HepG2 (cell line): ENCODE results near the gene SLC5A5. TPM values are rescaled to one million over a fixed set of nuclear protein-coding genes. Genes with fewer than 3 reads are reported as not detected.

Experiments used
- ARNTL ChIP-seq: sonication (generic); formaldehyde crosslinking; IDR thresholded peaks from 2 replicates; pipeline ENCODE4 v1.4.0; 2020; ENCODE audit warnings: mild to moderate bottlenecking, missing genetic modification reagents
- CBFB ChIP-seq: sonication (generic); formaldehyde crosslinking; IDR thresholded peaks from 2 replicates; pipeline ENCODE4 v1.4.0; 2020; ENCODE audit warnings: missing genetic modification reagents
- GZF1 ChIP-seq: sonication (generic); formaldehyde crosslinking; IDR thresholded peaks from 2 replicates; pipeline ENCODE4 v1.5.1; 2020; ENCODE audit warnings: mild to moderate bottlenecking, missing genetic modification reagents
- KDM5B ChIP-seq: sonication (generic); formaldehyde crosslinking; IDR thresholded peaks from 2 replicates; pipeline ENCODE4 v1.4.0; 2020; ENCODE audit warnings: missing genetic modification reagents, mild to moderate bottlenecking, borderline replicate concordance
- PAX8 ChIP-seq: sonication (generic); formaldehyde crosslinking; IDR thresholded peaks from 2 replicates; pipeline ENCODE4 v1.8.0; 2022; ENCODE audit warnings: mild to moderate bottlenecking, missing genetic modification reagents, borderline replicate concordance
- PTBP1 ChIP-seq: fragments of 200-400 bp; formaldehyde crosslinking; IDR thresholded peaks from 2 replicates; pipeline ENCODE4 v1.6.1; 2018; ENCODE audit warnings: low read length, low read depth; ENCODE audit not compliant: poor library complexity, severe bottlenecking
- RFX5 ChIP-seq: IDR thresholded peaks from 2 replicates; pipeline ENCODE4 v1.6.1; 2011; ENCODE audit warnings: low read depth, low read length, improper control_type of control experiment
- RFXANK ChIP-seq: IDR thresholded peaks from 2 replicates; pipeline ENCODE4 v1.6.1; 2016
- SNAPC2 ChIP-seq: sonication (generic); formaldehyde crosslinking; IDR thresholded peaks from 2 replicates; pipeline ENCODE4 v1.8.1; 2022; ENCODE audit warnings: mild to moderate bottlenecking, missing genetic modification reagents
- TBX3 ChIP-seq: fragments of 450-650 bp; IDR thresholded peaks from 2 replicates; pipeline ENCODE4 v1.6.1; 2017; ENCODE audit warnings: antibody characterized with exemption, mild to moderate bottlenecking, inconsistent platforms, borderline replicate concordance
- THAP11 ChIP-seq: IDR thresholded peaks from 2 replicates; pipeline ENCODE4 v1.6.1; 2016; ENCODE audit warnings: missing biosample characterization, missing genetic modification reagents
- ZC3H13 ChIP-seq: sonication (generic); formaldehyde crosslinking; IDR thresholded peaks from 2 replicates; pipeline ENCODE4 v1.8.1; 2023; ENCODE audit warnings: mild to moderate bottlenecking, missing genetic modification reagents, moderate library complexity
- ZNF124 ChIP-seq: sonication (generic); formaldehyde crosslinking; IDR thresholded peaks from 2 replicates; pipeline ENCODE4 v1.4.0; 2020; ENCODE audit warnings: missing genetic modification reagents
- ZNF232 ChIP-seq: sonication (generic); formaldehyde crosslinking; IDR thresholded peaks from 2 replicates; pipeline ENCODE4 v1.4.0; 2020; ENCODE audit warnings: missing genetic modification reagents, borderline replicate concordance
- ZNF296 ChIP-seq: sonication (generic); formaldehyde crosslinking; conservative IDR thresholded peaks from 2 replicates; pipeline ENCODE4 v1.5.0; 2020; ENCODE audit warnings: mild to moderate bottlenecking, missing genetic modification reagents
- ZNF598 ChIP-seq: sonication (generic); formaldehyde crosslinking; IDR thresholded peaks from 2 replicates; pipeline ENCODE4 v1.5.1; 2020; ENCODE audit warnings: mild to moderate bottlenecking, missing genetic modification reagents, borderline replicate concordance
- ZNF737 ChIP-seq: sonication (generic); formaldehyde crosslinking; IDR thresholded peaks from 2 replicates; pipeline ENCODE4 v1.5.0; 2020; ENCODE audit warnings: missing genetic modification reagents, mild to moderate bottlenecking, borderline replicate concordance
- ZNF841 ChIP-seq: sonication (generic); formaldehyde crosslinking; IDR thresholded peaks from 2 replicates; pipeline ENCODE4 v1.8.1; 2023; ENCODE audit warnings: missing genetic modification reagents, borderline replicate concordance
- ZNF879 ChIP-seq: sonication (generic); formaldehyde crosslinking; IDR thresholded peaks from 2 replicates; pipeline ENCODE4 v1.8.1; 2023; ENCODE audit warnings: missing genetic modification reagents
- ZSCAN12 ChIP-seq: sonication (generic); formaldehyde crosslinking; IDR thresholded peaks from 2 replicates; pipeline ENCODE4 v1.9.0; 2021; ENCODE audit warnings: mild to moderate bottlenecking, missing genetic modification reagents
- polyA plus RNA-seq, 8 experiments: library from polyadenylated mRNA; depleted of rRNA in 3 of 8; stranded (reverse) in 7 of 8; unstranded in 1 of 8; fragments of >200 nt; fragmentation: Illumina TruSeq in 4 of 8; extraction: Trizol in 4 of 8; gene quantifications; 2 replicates each; pipeline versions ENCODE4 v1.2.1 to v1.2.3, GENCODE V29; 2011 to 2016; ENCODE audit warnings: low read depth in 4 of 8, missing spikeins in 1 of 8, mixed read lengths in 1 of 8; ENCODE audit not compliant: insufficient read depth in 1 of 8
- total RNA-seq, 5 experiments: library from RNA; depleted of rRNA; stranded (reverse); fragments of >200 nt; fragmentation: Illumina TruSeq; extraction: Trizol; gene quantifications; 2 replicates each; pipeline ENCODE4 v1.2.3, GENCODE V29; 2016; ENCODE audit warnings: low read depth in 1 of 5
- TF ChIP-seq, protein P1 (sequence below): sonication (generic); formaldehyde crosslinking; IDR thresholded peaks from 2 replicates; pipeline ENCODE4; 2020; ENCODE audit warnings: missing genetic modification reagents, mild to moderate bottlenecking, borderline replicate concordance
- TF ChIP-seq, protein P2 (sequence below), 2 experiments: IDR thresholded peaks; 2 replicates each; pipeline ENCODE4 v1.6.1; 2011 to 2012; ENCODE audit warnings: low read length in 2 of 2, borderline replicate concordance in 1 of 2, low read depth in 1 of 2, mild to moderate bottlenecking in 1 of 2, moderate library complexity in 1 of 2
- TF ChIP-seq, protein P3 (sequence below): sonication (generic); formaldehyde crosslinking; IDR thresholded peaks from 2 replicates; pipeline ENCODE4 v1.5.1; 2020; ENCODE audit warnings: missing genetic modification reagents, mild to moderate bottlenecking, borderline replicate concordance

Gene SLC5A5
- total and polyA plus RNA-seq, 2 of the 13 experiments (the other 11 are each of a cell fraction or from before 2014, with no cell fraction given): not detected

DNA sequence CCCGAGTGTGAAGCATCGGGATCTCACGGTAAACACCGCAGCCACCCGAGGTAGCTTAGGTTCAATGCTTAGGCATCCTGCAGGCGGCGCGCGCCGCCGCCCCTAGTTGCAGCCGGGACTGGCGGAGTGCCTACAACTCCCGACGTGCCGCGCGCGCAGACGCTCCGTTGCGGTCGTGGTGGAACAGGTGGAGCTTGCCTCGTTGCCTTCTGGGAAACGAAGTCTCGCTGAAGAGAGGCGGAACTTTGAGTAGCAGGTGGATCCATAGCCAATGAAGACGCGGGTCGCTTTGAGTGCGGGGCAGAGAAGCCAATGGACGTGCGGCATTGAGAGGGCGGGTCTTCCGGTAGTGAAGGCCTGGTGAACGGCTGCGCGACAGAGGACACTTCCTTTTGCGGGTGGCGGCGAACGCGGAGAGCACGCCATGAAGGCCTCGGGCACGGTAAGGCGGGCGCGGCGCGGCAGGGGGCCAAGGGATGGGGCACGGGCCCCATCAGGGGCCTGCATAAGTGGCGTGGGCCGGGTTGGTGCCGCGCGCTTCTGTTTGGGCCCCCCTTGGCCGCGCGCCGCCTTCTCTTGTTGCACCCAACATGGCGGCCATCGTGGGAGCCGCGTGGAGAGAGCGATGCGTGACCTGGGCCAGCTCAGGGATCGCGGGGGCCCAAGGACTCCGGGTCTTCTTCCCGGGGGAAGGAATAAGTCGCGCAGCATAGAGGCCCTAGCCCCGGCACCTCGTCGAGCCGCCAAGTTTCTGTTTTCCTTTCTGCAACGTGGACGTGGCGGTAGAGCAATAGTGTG, 12.0 kb upstream of the SLC5A5 start, which contains the start of gene RPL18A (continued):
- TF ChIP-seq, protein P1, sequence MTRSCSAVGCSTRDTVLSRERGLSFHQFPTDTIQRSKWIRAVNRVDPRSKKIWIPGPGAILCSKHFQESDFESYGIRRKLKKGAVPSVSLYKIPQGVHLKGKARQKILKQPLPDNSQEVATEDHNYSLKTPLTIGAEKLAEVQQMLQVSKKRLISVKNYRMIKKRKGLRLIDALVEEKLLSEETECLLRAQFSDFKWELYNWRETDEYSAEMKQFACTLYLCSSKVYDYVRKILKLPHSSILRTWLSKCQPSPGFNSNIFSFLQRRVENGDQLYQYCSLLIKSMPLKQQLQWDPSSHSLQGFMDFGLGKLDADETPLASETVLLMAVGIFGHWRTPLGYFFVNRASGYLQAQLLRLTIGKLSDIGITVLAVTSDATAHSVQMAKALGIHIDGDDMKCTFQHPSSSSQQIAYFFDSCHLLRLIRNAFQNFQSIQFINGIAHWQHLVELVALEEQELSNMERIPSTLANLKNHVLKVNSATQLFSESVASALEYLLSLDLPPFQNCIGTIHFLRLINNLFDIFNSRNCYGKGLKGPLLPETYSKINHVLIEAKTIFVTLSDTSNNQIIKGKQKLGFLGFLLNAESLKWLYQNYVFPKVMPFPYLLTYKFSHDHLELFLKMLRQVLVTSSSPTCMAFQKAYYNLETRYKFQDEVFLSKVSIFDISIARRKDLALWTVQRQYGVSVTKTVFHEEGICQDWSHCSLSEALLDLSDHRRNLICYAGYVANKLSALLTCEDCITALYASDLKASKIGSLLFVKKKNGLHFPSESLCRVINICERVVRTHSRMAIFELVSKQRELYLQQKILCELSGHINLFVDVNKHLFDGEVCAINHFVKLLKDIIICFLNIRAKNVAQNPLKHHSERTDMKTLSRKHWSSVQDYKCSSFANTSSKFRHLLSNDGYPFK: peak; percentile 83
- TF ChIP-seq, protein P2, sequence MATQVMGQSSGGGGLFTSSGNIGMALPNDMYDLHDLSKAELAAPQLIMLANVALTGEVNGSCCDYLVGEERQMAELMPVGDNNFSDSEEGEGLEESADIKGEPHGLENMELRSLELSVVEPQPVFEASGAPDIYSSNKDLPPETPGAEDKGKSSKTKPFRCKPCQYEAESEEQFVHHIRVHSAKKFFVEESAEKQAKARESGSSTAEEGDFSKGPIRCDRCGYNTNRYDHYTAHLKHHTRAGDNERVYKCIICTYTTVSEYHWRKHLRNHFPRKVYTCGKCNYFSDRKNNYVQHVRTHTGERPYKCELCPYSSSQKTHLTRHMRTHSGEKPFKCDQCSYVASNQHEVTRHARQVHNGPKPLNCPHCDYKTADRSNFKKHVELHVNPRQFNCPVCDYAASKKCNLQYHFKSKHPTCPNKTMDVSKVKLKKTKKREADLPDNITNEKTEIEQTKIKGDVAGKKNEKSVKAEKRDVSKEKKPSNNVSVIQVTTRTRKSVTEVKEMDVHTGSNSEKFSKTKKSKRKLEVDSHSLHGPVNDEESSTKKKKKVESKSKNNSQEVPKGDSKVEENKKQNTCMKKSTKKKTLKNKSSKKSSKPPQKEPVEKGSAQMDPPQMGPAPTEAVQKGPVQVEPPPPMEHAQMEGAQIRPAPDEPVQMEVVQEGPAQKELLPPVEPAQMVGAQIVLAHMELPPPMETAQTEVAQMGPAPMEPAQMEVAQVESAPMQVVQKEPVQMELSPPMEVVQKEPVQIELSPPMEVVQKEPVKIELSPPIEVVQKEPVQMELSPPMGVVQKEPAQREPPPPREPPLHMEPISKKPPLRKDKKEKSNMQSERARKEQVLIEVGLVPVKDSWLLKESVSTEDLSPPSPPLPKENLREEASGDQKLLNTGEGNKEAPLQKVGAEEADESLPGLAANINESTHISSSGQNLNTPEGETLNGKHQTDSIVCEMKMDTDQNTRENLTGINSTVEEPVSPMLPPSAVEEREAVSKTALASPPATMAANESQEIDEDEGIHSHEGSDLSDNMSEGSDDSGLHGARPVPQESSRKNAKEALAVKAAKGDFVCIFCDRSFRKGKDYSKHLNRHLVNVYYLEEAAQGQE (IDR thresholded peaks at IDR 0.05; ENCODE audit: borderline replicate concordance in 1 of 2, low read depth in 1 of 2, low read length in 2 of 2): peak in 1 of 2 experiments; percentile 75; a peak in 1 of 4 replicates
- TF ChIP-seq RFXANK (no peak), TBX3 (no peak), ARNTL (CRISPR knock-in tag) (no peak), PAX8 (CRISPR knock-in tag) (no peak; the same call in 1 of the 2 replicates), THAP11 (CRISPR knock-in tag) (peak; percentile 100), ZNF879 (no peak), RFX5 (peak; percentile 35; the same call in 1 of the 2 replicates), ZNF841 (no peak), ZNF296 (CRISPR knock-in tag) (no peak), ZC3H13 (CRISPR knock-in tag) (no peak), ZNF232 (peak; percentile 56; the same call in 1 of the 2 replicates), CBFB (CRISPR knock-in tag) (peak; percentile 41; the same call in 1 of the 2 replicates), KDM5B (CRISPR knock-in tag) (no peak), ZNF737 (CRISPR knock-in tag) (no peak; the same call in 1 of the 2 replicates), ZNF124 (CRISPR knock-in tag) (peak; percentile 38; the same call in 1 of the 2 replicates), ZNF598 (CRISPR knock-in tag) (no peak; the same call in 1 of the 2 replicates), ZSCAN12 (CRISPR knock-in tag) (no peak), GZF1 (CRISPR knock-in tag) (no peak), PTBP1 (no peak), SNAPC2 (no peak)
- TF ChIP-seq, protein P3, sequence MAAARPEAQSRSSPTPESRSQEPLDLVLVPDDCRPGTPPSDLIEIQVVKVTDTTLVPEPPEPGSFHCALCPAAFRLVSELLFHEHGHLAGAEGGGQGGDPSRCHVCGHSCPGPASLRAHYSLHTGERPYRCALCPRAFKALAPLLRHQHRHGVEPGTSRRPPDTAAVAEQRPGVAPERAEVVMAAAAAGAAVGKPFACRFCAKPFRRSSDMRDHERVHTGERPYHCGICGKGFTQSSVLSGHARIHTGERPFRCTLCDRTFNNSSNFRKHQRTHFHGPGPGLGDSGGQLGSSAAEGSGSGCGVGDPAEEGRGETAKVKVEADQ (CRISPR knock-in tag): no peak; the same call in 1 of the 2 replicates
